Neural crest cell (in vitro differentiated cells): ENCODE measurements around the gene TFF3. TPM values are rescaled to one million over a fixed set of nuclear protein-coding genes. Genes with fewer than 3 reads are reported as not detected.

ENCODE experiments used
- DNase-seq: peaks from one replicate; pipeline ENCODE4 v3.0.0; 2021; ENCODE audit warnings: low read depth, mixed read lengths, low spot score
- H3K27ac Mint-ChIP-seq: one replicate; pipeline ENCODE4 v1.8.0; 2021; ENCODE audit warnings: mild to moderate bottlenecking, mixed read lengths; ENCODE audit not compliant: unreplicated experiment
- H3K27me3 Mint-ChIP-seq: 2 replicates; pipeline ENCODE4 v1.8.0; 2021; ENCODE audit warnings: low read depth, mild to moderate bottlenecking, mixed read lengths
- H3K36me3 Mint-ChIP-seq: 2 replicates; pipeline ENCODE4 v1.8.0; 2021; ENCODE audit warnings: low read depth, mild to moderate bottlenecking, mixed read lengths
- H3K4me1 Mint-ChIP-seq: 2 replicates; pipeline ENCODE4 v1.8.0; 2021; ENCODE audit warnings: mixed read lengths
- H3K4me3 Mint-ChIP-seq: one replicate; pipeline ENCODE4 v1.8.0; 2021; ENCODE audit warnings: mild to moderate bottlenecking, mixed read lengths
- H3K9me3 Mint-ChIP-seq: 2 replicates; pipeline ENCODE4 v1.8.0; 2021; ENCODE audit warnings: mixed read lengths
- CTCF ChIP-seq: fragments of 200-600 bp; sonication (generic); conservative IDR thresholded peaks from 2 replicates; pipeline ENCODE4 v1.5.0; 2021; ENCODE audit warnings: antibody characterized with exemption, mild to moderate bottlenecking
- total RNA-seq: library from RNA; stranded (reverse); gene quantifications from 2 replicates; pipeline ENCODE4 v1.2.1, GENCODE V29; 2021

Gene TFF3
- total RNA-seq, 1 donor from 2014 or later, result not detected

GRCh38 chr21:42272984-42273600, 42.1 kb downstream of the TFF3 start:
- no peaks in the 10 kb centered on the region for H3K9me3 Mint-ChIP-seq
- H3K36me3 Mint-ChIP-seq, result no peaks in the 10 kb centered on the region
- H3K4me3 Mint-ChIP-seq, result no peak overlapping the region
- no peak for TF ChIP-seq CTCF
- peaks cover 7% of the 10 kb centered on the region for H3K4me1 Mint-ChIP-seq
- DNase-seq, result no peak
- H3K27ac Mint-ChIP-seq, result no peak overlapping the region
- no peaks in the 10 kb centered on the region for H3K27me3 Mint-ChIP-seq

- no peak for DNase-seq
- no peak for TF ChIP-seq CTCF
- H3K27me3 Mint-ChIP-seq, result no peaks in the 10 kb centered on the region
- no peaks in the 10 kb centered on the region for H3K9me3 Mint-ChIP-seq
- H3K27ac Mint-ChIP-seq, result no peak overlapping the region
- H3K4me3 Mint-ChIP-seq, result no peak overlapping the region
- H3K36me3 Mint-ChIP-seq, result no peaks in the 10 kb centered on the region
- no peaks in the 10 kb centered on the region for H3K4me1 Mint-ChIP-seq
Observed at GRCh38 chr21:42272109-42272962, 42.9 kb downstream of the TFF3 start.

- Mint-ChIP-seq H3K4me1 (no peaks in the 10 kb centered on the region), H3K4me3 (no peak overlapping the region), H3K9me3 (no peaks in the 10 kb centered on the region), H3K27ac (no peak overlapping the region), H3K36me3 (no peaks in the 10 kb centered on the region), H3K27me3 (no peaks in the 10 kb centered on the region)
- no peak for TF ChIP-seq CTCF
- DNase-seq, result no peak
Observed at GRCh38 chr21:42271065-42271464, 44.1 kb downstream of the TFF3 start.

- no peaks in the 10 kb centered on the region for H3K27me3 Mint-ChIP-seq
- H3K27ac Mint-ChIP-seq, result no peak overlapping the region
- no peak overlapping the region for H3K4me3 Mint-ChIP-seq
- peaks cover 1% of the 10 kb centered on the region for H3K4me1 Mint-ChIP-seq
- no peaks in the 10 kb centered on the region for H3K9me3 Mint-ChIP-seq
- no peaks in the 10 kb centered on the region for H3K36me3 Mint-ChIP-seq
- no peak for DNase-seq
- no peak for TF ChIP-seq CTCF
Observed at GRCh38 chr21:42269386-42269785, 45.8 kb downstream of the TFF3 start.

- H3K27me3 Mint-ChIP-seq, result no peaks in the 10 kb centered on the region
Observed at GRCh38 chr21:42266971-42267556, 48.1 kb downstream of the TFF3 start.

More at GRCh38 chr21:42266971-42267556, 48.1 kb downstream of the TFF3 start:
- no peak for TF ChIP-seq CTCF
- peaks cover 10% of the 10 kb centered on the region for H3K4me1 Mint-ChIP-seq
- H3K27ac Mint-ChIP-seq, result no peak overlapping the region
- no peak for DNase-seq
- H3K36me3 Mint-ChIP-seq, result no peaks in the 10 kb centered on the region
- H3K9me3 Mint-ChIP-seq, result no peaks in the 10 kb centered on the region
- H3K4me3 Mint-ChIP-seq, result no peak overlapping the region
